Measurements from ENCODE around the gene SLC47A2.
"Not testable (repeated sequence)": the region's sequence is repeated elsewhere in the genome, so short reads cannot be mapped to it uniquely, and the experiment has no call there.

SLC47A2 gene

DNA sequence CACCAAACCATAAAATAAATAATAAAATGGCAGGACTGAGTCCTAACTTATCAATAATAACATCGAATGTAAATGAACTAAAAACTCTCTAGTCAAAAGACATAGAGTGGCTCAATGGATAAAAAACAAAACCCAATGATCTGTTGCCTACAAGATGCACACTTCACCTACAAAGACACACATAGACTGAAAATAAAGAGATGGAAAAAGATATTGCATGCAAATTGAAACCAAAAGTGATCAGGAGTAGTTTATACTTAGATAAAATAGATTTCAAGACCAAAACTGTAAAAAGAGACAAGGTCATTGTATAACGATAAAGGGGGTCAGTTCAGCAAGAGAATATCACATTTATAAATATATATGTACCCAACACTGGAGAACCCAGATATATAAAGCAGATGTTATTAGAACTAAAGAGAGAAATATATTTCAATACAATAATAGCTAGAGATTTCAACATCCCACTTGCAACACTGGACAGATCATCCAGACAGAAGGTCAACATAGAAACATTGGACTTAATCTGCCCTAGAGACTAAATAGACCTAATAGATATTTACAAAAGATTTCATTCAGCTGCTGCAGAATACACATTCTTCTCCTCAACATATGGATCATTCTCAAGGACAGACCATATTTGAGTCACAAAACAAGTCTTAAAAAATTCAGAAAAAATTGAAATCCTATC is 29.8 kb downstream of the SLC47A2 start:
- Histone ChIP-seq H3K4me1 (ENCODE audit: control insufficient read depth, insufficient read depth, low read length) (peaks cover 3% of the 10 kb centered on the region), H3K4me3 (ENCODE audit: low read length) (no peak overlapping the region), H3K36me3 (ENCODE audit: insufficient read depth, low read length) (no peaks in the 10 kb centered on the region), H3K9me3 (replicated peaks; ENCODE audit: low read length) (no peaks in the 10 kb centered on the region), H3K4me2 (ENCODE audit: low read length) (no peak overlapping the region), H3K9ac (ENCODE audit: low read depth, low read length) (no peak overlapping the region), H3K27me3 (ENCODE audit: control insufficient read depth, insufficient read depth, low read length) (no peaks in the 10 kb centered on the region)

- not testable (repeated sequence) for H3K4me2 ChIP-seq (ENCODE audit: low read length); H3K9ac ChIP-seq (ENCODE audit: low read depth, low read length); H3K36me3 ChIP-seq (ENCODE audit: insufficient read depth, low read length); H3K9me3 ChIP-seq (replicated peaks; ENCODE audit: low read length); H3K4me3 ChIP-seq (ENCODE audit: low read length); H3K4me1 ChIP-seq (ENCODE audit: control insufficient read depth, insufficient read depth, low read length); H3K27me3 ChIP-seq (ENCODE audit: control insufficient read depth, insufficient read depth, low read length)
Measured at GRCh38 chr17:19684909-19685580, 31.3 kb downstream of the SLC47A2 start.

GRCh38 chr17:19683117-19683516 is 33.3 kb downstream of the SLC47A2 start:
- Histone ChIP-seq H3K36me3 (ENCODE audit: insufficient read depth, low read length) (peaks cover 10% of the 10 kb centered on the region), H3K4me2 (ENCODE audit: low read length) (no peak overlapping the region), H3K27me3 (ENCODE audit: control insufficient read depth, insufficient read depth, low read length) (no peaks in the 10 kb centered on the region), H3K9me3 (replicated peaks; ENCODE audit: low read length) (no peaks in the 10 kb centered on the region), H3K4me1 (ENCODE audit: control insufficient read depth, insufficient read depth, low read length) (peaks cover 8% of the 10 kb centered on the region), H3K4me3 (ENCODE audit: low read length) (no peak overlapping the region), H3K9ac (ENCODE audit: low read depth, low read length) (no peak overlapping the region)

- Histone ChIP-seq H3K9ac (ENCODE audit: low read depth, low read length) (no peak overlapping the region), H3K4me1 (ENCODE audit: control insufficient read depth, insufficient read depth, low read length) (peaks cover 8% of the 10 kb centered on the region), H3K36me3 (ENCODE audit: insufficient read depth, low read length) (peaks cover 34% of the 10 kb centered on the region), H3K4me3 (ENCODE audit: low read length) (no peak overlapping the region), H3K9me3 (replicated peaks; ENCODE audit: low read length) (no peaks in the 10 kb centered on the region), H3K4me2 (ENCODE audit: low read length) (no peak overlapping the region), H3K27me3 (ENCODE audit: control insufficient read depth, insufficient read depth, low read length) (no peaks in the 10 kb centered on the region)
Measured at GRCh38 chr17:19678581-19679453, 37.6 kb downstream of the SLC47A2 start.

DNA sequence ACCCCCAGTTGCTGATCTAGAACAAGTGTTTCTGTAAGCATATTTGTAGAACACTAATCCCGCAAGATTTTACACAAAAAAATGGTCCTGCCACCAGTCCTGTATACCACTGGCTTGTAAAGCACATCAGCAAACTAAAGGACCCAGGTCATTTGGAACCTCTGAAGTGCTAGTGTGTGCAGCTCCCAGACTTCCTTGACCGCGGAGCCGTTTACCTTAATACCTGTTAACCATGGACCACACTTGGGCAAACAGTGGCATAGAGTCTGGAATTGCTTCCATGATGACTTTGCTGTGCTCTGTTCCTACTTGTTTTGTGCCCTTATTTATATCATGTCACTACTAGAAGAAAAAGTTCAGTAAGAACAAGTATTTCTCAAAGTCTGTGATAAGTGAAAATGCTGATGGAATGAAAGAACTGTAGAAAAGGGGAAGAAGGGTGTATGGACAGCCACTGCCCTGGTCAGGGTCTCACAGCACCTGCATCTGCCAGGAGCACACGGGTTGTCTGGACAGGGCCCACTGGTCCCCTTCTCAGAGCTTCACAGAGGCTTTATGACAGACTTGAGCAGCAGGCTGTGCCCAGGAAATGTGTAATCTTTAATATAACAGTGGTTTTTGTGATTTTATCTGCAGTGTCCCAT is 38.5 kb downstream of the SLC47A2 start:
- Histone ChIP-seq H3K9ac (ENCODE audit: low read depth, low read length) (no peak overlapping the region), H3K9me3 (replicated peaks; ENCODE audit: low read length) (no peaks in the 10 kb centered on the region), H3K4me3 (ENCODE audit: low read length) (no peak overlapping the region), H3K4me1 (ENCODE audit: control insufficient read depth, insufficient read depth, low read length) (peaks cover 8% of the 10 kb centered on the region), H3K4me2 (ENCODE audit: low read length) (no peak overlapping the region), H3K36me3 (ENCODE audit: insufficient read depth, low read length) (peaks cover 35% of the 10 kb centered on the region), H3K27me3 (ENCODE audit: control insufficient read depth, insufficient read depth, low read length) (no peaks in the 10 kb centered on the region)

- H3K4me3 ChIP-seq (ENCODE audit: low read length) = no peak overlapping the region
- no peak overlapping the region for H3K4me2 ChIP-seq (ENCODE audit: low read length)
- H3K9me3 ChIP-seq (replicated peaks; ENCODE audit: low read length) = no peaks in the 10 kb centered on the region
- peaks cover 39% of the 10 kb centered on the region for H3K36me3 ChIP-seq (ENCODE audit: insufficient read depth, low read length)
- H3K27me3 ChIP-seq (ENCODE audit: control insufficient read depth, insufficient read depth, low read length) = no peaks in the 10 kb centered on the region
- H3K4me1 ChIP-seq (ENCODE audit: control insufficient read depth, insufficient read depth, low read length) = peaks cover 13% of the 10 kb centered on the region
- no peak overlapping the region for H3K9ac ChIP-seq (ENCODE audit: low read depth, low read length)
Measured at GRCh38 chr17:19676896-19677295, 39.5 kb downstream of the SLC47A2 start.

DNA sequence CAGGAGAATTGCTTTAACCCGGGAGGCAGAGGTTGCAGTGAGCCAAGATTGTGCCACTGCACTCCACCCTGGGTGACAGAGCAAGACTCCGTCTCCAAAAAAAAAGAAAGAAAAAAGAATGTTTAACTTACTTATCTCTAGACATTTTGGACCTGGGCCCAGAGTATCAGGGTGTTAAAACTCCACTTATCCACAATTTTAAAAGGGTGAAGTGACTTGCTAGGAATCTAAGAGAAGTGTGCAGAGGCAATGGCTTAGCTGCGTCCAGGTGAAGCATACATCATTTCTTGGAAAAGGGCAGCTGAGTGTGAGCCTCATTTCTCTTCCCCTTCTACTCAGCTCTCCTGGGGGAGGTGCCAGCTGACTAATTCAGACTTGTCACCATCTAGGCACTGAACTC is 42.8 kb downstream of the SLC47A2 start:
- no peak overlapping the region for H3K4me2 ChIP-seq (ENCODE audit: low read length)
- H3K36me3 ChIP-seq (ENCODE audit: insufficient read depth, low read length) = peaks cover 39% of the 10 kb centered on the region
- peaks cover 13% of the 10 kb centered on the region for H3K4me1 ChIP-seq (ENCODE audit: control insufficient read depth, insufficient read depth, low read length)
- no peaks in the 10 kb centered on the region for H3K9me3 ChIP-seq (replicated peaks; ENCODE audit: low read length)
- no peak overlapping the region for H3K9ac ChIP-seq (ENCODE audit: low read depth, low read length)
- H3K4me3 ChIP-seq (ENCODE audit: low read length) = no peak overlapping the region
- H3K27me3 ChIP-seq (ENCODE audit: control insufficient read depth, insufficient read depth, low read length) = no peaks in the 10 kb centered on the region

DNA sequence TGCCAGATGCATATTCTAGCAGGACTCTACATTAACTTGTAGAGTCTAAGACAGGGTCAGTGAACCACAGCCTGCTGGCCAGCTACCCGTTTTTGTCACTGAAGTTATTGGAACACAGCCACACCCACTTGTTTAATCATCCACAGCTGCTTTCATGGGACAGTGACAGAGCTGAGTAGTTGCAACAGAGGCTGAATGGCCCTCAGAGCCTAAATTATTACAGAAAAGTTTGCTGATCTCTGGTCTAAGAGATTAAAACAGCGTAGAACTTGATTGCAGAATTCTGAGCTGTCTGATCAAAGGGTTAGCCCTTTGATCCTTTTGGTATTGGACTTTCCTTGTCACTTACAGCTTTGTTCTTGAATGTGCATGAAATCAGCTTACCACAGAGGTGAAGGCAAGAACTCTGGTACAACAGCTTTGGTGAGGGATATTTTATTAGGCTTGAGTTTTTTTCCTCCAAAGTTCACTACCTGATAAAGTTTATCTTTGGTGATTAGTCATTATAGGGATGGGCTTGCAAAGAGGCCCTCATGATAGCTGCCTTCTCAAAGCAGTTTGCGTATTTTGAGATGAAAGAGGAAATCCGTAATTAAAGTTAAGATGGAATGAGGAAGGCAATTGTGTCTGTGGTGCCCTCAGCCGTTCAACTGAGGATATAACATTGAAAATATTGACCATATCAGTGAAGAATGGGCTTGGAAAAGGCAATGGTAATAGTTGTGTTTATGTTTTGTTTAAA is 44.2 kb downstream of the SLC47A2 start:
- Histone ChIP-seq H3K4me3 (ENCODE audit: low read length) (no peak overlapping the region), H3K36me3 (ENCODE audit: insufficient read depth, low read length) (peaks cover 28% of the 10 kb centered on the region), H3K9ac (ENCODE audit: low read depth, low read length) (no peak overlapping the region), H3K4me2 (ENCODE audit: low read length) (no peak overlapping the region), H3K27me3 (ENCODE audit: control insufficient read depth, insufficient read depth, low read length) (no peaks in the 10 kb centered on the region), H3K9me3 (replicated peaks; ENCODE audit: low read length) (no peaks in the 10 kb centered on the region), H3K4me1 (ENCODE audit: control insufficient read depth, insufficient read depth, low read length) (peaks cover 13% of the 10 kb centered on the region)

DNA sequence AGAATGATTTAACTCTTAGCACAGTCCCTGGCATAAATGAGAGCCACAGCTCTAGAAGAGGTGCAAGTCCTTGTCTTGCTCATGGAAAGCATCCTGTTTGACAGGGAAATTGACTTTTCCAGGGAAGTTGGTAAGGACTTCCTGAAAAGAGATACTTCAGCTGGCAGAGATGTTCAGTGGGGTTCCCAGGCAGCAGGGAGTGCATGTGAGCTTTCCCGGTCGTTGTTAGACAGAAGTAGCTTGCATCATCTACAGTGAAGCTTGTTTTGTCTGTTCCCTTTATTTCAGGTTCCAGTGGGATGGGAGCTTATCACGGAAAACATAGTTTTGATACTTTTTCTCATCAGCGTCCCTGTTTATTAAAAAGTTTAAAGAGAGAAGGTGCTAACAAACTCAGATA is 45.0 kb downstream of the SLC47A2 start:
- H3K9me3 ChIP-seq (replicated peaks; ENCODE audit: low read length) = no peaks in the 10 kb centered on the region
- no peak overlapping the region for H3K4me2 ChIP-seq (ENCODE audit: low read length)
- H3K4me1 ChIP-seq (ENCODE audit: control insufficient read depth, insufficient read depth, low read length) = peaks cover 13% of the 10 kb centered on the region
- H3K27me3 ChIP-seq (ENCODE audit: control insufficient read depth, insufficient read depth, low read length) = no peaks in the 10 kb centered on the region
- H3K4me3 ChIP-seq (ENCODE audit: low read length) = no peak overlapping the region
- H3K9ac ChIP-seq (ENCODE audit: low read depth, low read length) = no peak overlapping the region
- H3K36me3 ChIP-seq (ENCODE audit: insufficient read depth, low read length) = peaks cover 21% of the 10 kb centered on the region

- peaks cover 24% of the 10 kb centered on the region for H3K36me3 ChIP-seq (ENCODE audit: insufficient read depth, low read length)
- H3K9me3 ChIP-seq (replicated peaks; ENCODE audit: low read length) = no peaks in the 10 kb centered on the region
- H3K4me2 ChIP-seq (ENCODE audit: low read length) = no peak overlapping the region
- no peak overlapping the region for H3K4me3 ChIP-seq (ENCODE audit: low read length)
- no peaks in the 10 kb centered on the region for H3K27me3 ChIP-seq (ENCODE audit: control insufficient read depth, insufficient read depth, low read length)
- H3K4me1 ChIP-seq (ENCODE audit: control insufficient read depth, insufficient read depth, low read length) = peaks cover 13% of the 10 kb centered on the region
- H3K9ac ChIP-seq (ENCODE audit: low read depth, low read length) = no peak overlapping the region
Measured at GRCh38 chr17:19670908-19671307, 45.5 kb downstream of the SLC47A2 start.

DNA sequence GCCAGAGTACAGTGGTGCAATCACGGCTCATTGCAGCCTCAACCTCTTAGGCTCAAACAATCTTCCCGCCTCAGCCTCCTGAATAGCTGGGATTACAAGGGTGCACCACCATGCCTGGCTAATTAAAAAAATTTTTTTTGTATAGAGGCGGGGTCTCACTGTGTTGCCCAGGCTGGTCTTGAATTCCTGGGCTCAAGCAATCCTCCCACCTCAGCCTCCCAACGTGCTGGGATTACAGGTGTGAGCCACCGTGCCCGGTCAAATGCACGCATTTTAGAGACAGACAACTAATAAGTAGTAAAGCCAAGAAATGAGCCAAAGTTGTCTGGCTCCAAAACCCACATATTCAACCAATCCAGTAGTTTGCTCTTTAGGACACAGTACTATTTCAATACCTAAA is 46.7 kb downstream of the SLC47A2 start:
- H3K36me3 ChIP-seq (ENCODE audit: insufficient read depth, low read length) = peaks cover 29% of the 10 kb centered on the region

More for the DNA sequence above, 46.7 kb downstream of the SLC47A2 start:
- H3K4me1 ChIP-seq (ENCODE audit: control insufficient read depth, insufficient read depth, low read length) = peaks cover 13% of the 10 kb centered on the region
- H3K9ac ChIP-seq (ENCODE audit: low read depth, low read length); H3K27me3 ChIP-seq (ENCODE audit: control insufficient read depth, insufficient read depth, low read length); H3K4me3 ChIP-seq (ENCODE audit: low read length); H3K4me2 ChIP-seq (ENCODE audit: low read length); H3K9me3 ChIP-seq (replicated peaks; ENCODE audit: low read length): not testable (repeated sequence)
